GM21423 (cell line): ENCODE data around the gene SLC4A9.
A peak's percentile ranks its signal among the peaks of the same experiment; 100 is the strongest.

Experiments
- ATAC-seq: cut with Tn5 transposase; IDR thresholded peaks from one replicate; pipeline ENCODE4 v1.9.1; 2021; ENCODE audit warnings: mild to moderate bottlenecking, moderate library complexity; ENCODE audit not compliant: unreplicated experiment

SLC4A9 gene

GRCh38 chr5:140360101-140360500 is at the start of gene SLC4A9:
TSS of gene SLC4A9 (plus strand) at chr5:140360194. CDS start at chr5:140360237, 43 bp downstream.
- no peak for ATAC-seq

- ATAC-seq: no peak
These were observed 49.6 kb upstream of the SLC4A9 start for GRCh38 chr5:140310434-140310833.

GRCh38 chr5:140311011-140311467 is 49.0 kb upstream of the SLC4A9 start:
- no peak for ATAC-seq

DNA sequence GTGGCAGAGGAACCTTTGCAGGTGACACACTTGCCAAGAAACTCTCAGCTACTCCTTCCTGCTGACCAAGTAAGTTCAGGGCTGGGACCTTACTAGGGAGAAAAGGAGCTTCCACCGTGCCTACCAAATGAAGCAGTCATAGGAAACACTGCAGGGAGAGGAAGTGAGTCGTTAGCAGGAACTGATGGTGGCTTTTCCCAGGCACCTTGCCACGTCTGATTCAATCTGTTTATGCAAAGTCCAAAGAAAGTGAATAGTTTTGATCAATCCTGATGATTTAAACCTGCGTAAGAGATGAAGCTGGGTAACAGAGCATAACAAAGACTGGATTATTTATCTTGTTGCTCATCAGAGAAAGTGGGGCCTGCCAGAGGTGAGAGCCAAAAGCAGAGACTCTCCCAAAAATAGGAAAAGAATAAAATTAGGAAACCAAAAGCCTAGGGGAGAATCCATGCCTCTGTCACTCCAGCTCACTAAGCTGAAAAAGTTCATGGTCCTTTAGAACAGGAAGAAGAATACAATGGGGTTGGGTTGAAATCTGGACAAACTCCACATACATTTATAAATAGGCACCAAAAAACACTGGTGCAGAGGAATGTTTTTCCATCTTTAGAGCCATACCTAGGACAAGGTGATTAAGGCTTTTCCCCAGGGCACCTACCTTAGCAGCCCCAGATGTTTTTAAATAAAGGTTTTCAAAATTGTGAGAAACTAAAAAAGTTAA is 47.8 kb upstream of the SLC4A9 start:
- ATAC-seq: no peak

DNA sequence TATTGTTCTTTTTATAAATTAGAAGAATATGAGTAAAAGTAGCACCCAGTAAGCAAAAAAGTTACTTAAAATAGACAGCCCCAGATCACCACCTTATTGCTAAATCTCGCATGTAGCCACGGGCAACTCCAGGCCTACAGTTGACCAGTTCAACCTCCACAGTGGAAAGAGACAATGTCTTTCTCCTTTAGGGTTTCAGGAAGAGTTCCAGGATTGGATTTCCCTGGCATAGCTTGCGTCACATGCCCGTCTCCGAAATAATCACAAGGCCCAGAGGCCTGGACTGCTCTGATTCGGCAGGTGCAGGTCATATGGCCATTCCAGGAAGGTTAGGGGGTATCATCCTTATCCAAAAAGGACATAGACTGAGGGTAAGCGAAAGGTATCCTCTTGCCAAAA is 47.2 kb upstream of the SLC4A9 start:
- ATAC-seq: no peak

DNA sequence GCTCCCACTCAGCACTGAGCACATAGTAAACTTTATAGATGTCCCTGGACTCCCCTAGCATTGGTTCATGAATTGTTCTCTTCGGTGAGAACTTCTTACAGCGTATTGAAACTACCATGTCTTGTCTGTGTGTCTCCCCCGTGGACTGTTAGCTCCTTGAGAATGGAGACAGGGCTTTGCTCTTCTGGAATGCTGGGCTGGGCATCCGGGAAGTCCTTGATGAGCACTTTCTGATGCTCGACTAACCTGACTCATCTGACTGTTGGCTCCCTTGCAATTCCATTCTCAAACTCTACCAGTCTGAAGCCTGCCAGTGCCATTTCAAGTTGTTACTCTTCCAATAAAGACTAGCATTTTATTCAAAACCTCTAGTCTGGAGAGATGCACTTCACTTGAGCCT is 42.1 kb upstream of the SLC4A9 start:
- no peak for ATAC-seq

- ATAC-seq: no peak
These were observed 41.2 kb upstream of the SLC4A9 start for GRCh38 chr5:140318792-140319191.

DNA sequence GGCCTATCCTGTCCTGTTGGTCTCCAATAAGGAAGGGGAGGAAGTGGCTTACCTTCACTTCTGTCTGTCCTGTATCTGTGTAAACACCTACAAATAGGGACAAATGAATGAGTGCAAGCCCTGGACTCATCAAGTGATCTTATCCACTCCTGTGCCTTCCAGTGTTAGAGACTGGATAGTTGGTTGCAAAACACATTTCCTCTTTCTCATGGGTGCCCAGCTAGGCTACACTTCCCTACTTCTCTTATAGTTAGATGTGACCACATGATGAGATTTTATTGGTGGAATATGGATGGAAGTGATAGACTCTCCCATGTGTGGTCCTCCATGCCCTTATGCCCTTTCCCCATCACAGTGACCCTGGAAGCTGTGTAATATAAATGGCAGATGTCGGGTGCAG is 40.2 kb upstream of the SLC4A9 start:
- ATAC-seq: no peak

GRCh38 chr5:140321796-140322195 is 38.2 kb upstream of the SLC4A9 start:
- ATAC-seq: peak; percentile 49

GRCh38 chr5:140322751-140323731 is 37.0 kb upstream of the SLC4A9 start:
- ATAC-seq: no peak

- ATAC-seq: no peak
These were observed 35.9 kb upstream of the SLC4A9 start for GRCh38 chr5:140324041-140324600.

DNA sequence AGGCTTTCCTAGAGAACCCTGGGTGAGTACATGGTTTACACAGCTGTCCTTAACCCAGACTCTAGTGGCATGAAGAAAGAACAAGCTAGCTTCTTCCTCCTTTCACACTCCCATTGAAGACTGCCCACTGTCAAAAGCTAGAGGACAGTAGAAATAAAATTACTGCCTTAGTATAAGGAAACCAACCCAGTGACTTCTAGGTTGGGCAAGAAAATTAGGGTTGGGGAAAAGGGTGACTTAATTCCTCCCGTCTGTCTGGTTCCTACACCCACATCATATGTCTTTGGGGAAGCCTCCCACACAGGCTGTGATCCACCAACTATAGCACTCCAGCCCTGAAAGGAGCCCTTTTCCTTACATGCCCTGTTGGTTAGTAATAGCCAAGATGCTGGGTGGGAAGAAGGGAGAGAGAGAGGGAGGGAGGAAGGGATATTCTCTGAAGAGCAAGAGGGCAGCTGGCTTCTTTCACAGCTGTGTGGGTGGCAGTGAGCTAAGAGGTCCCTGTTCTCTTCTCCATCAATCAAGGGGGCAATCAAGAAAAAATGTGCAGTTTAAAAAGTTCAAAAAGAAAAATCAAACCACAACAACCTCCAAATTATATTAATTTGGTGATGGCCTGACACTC is 35.3 kb upstream of the SLC4A9 start:
- ATAC-seq: no peak

- ATAC-seq: no peak
These were observed 34.5 kb upstream of the SLC4A9 start for GRCh38 chr5:140325486-140325885.

- ATAC-seq: no peak
These were observed 32.4 kb upstream of the SLC4A9 start for GRCh38 chr5:140327589-140327988.

DNA sequence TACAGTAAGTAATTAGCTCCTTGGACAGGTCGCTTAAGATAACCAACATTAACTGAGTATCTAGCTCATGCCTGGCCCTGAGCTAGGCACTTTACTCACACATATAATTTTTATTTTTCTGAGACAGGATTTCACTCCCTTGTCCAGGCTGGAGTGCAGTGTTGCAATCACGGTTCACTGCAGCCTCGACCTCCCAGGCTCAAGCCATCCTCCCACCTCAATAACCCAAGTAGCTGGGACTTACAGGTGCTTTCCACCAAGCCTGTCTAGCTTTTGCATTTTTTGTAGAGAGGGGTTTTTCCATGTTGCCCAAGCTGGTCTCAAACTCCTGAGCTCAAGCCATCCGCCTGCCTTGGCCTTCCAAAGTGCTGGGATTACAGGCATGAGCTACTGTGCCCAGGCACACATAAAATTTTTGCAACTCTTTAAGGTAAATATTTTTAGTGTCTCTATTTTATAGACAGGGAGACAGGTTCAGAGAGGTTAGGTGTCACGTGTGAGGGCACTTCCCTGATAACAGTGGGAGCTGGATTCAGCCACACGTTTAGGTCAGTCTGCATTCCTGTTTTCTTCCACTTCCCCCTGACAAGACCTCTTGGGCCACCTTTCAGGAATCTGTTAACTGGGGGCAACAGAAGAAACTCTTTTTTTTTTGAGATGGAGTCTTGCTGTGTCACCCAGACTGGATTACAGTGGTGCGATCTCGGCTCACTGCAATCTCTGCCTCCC is 31.8 kb upstream of the SLC4A9 start:
- no peak for ATAC-seq

DNA sequence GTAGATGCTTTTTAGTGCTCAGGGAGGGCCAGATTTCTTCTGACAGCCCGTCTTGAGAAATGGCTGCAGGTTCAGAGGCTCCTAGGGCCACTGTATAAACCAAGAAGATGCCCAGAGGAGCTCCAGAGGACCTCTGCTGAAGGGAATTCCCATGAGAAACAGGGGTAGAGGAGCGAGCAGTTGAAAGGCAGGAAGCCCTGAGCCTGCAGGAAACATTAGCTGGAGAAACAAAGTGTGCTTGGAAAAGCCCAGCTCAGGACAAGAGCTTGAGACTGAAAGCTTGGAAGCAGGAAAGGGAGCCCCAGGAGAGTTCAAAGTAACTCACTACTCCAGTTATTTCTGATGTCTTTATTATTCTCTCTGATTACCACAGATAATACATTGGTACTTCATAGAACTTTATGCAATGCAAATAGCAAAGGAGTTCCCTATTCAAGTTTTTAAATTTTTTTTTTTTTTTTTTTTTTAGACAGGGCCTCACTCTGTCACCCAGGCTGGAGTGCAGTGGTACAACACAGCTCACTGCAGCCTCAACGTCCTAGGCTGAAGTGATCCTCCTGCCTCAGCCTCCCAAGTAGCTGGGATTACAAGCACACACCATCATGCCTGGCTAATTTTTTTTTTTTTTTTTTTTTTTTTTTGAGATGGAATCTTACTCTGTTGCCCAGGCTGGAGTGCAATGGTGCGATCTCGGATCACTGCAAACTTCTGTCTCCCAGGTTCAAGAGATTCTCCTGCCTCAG is 30.1 kb upstream of the SLC4A9 start:
- no peak for ATAC-seq

- no peak for ATAC-seq
These were observed 28.4 kb upstream of the SLC4A9 start for GRCh38 chr5:140331638-140332037.

DNA sequence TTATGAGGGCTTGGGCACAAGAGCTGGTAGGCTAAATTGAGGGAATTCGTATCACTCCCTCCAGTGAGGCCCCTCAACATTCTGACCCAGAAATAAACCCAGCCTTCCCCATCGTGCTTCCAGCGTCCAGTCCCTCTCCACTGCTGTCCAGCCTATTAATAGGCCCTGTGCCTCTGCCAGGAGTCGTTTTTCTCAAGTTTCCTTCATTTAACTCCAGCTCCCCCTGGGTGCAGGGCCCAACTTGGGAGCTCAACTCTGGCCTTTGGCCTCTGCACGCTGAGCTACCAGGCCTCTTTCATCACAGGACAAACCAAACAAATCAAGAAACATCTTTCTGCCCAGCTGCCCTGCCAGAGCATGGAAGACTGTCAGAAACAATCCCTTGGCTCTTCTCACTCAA is 23.6 kb upstream of the SLC4A9 start:
- no peak for ATAC-seq

GRCh38 chr5:140337880-140338279 is 22.1 kb upstream of the SLC4A9 start:
- no peak for ATAC-seq

DNA sequence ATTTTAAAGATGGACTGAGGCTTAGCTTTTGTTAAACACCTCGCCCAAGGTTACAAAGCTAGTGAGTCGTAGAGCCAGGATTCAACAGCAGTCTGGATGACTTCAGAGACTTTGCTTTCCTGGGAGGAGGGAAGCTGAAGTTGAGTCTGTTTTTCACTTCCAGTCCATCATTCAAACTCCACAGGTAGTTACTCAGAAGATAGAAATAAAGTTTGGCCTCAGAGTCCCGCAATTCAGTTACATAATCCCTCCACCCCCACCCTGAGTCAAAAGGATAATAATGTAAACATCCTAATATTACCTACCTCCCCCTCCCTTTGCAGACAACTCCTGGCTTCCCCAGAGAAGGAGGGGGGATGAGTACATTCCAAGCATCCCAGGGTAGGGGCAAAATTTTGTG is 21.7 kb upstream of the SLC4A9 start:
- ATAC-seq: no peak
